Measurements from ENCODE around the gene ACVRL1.
"Not testable (repeated sequence)": the region's sequence is repeated elsewhere in the genome, so short reads cannot be mapped to it uniquely, and the experiment has no call there.

Gene ACVRL1

GRCh38 chr12:51869931-51870330 lies 37.4 kb upstream of the ACVRL1 start:
- Mint-ChIP-seq H3K36me3 (ENCODE audit: low read depth) (no peaks in the 10 kb centered on the region), H3K4me1 (peaks cover 17% of the 10 kb centered on the region), H3K27ac (no peak overlapping the region), H3K4me3 (no peak overlapping the region), H3K27me3 (peaks cover 46% of the 10 kb centered on the region), H3K9me3 (no peaks in the 10 kb centered on the region)
- DNase-seq (no peak), ATAC-seq (no peak)

DNA sequence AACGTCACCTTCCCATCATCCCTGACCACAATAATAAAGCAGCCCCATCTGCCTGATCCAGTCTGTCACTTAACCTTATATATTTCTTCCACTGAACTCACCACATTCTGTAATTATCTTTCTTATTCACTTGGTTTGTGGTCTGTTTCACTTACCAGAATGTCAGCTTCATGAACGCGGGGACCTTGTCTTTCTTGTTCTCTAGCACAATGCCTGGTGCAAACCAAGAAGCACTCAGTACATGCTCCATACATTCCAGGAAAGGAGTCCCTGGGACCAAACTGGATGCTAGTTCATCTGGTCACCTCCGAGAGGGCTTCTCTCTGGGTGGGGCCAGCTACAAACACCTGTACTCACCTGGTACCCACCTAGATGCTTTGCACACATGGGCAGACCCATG lies 36.8 kb upstream of the ACVRL1 start:
- Mint-ChIP-seq H3K4me1 (peaks cover 17% of the 10 kb centered on the region), H3K27ac (no peak overlapping the region), H3K4me3 (no peak overlapping the region), H3K9me3 (no peaks in the 10 kb centered on the region), H3K36me3 (ENCODE audit: low read depth) (no peaks in the 10 kb centered on the region), H3K27me3 (peaks cover 41% of the 10 kb centered on the region)
- no peak for DNase-seq
- peak; percentile 33 for ATAC-seq

- Mint-ChIP-seq H3K9me3 (no peaks in the 10 kb centered on the region), H3K27ac (no peak overlapping the region), H3K4me3 (no peak overlapping the region), H3K4me1 (peaks cover 17% of the 10 kb centered on the region), H3K36me3 (ENCODE audit: low read depth) (no peaks in the 10 kb centered on the region), H3K27me3 (peaks cover 37% of the 10 kb centered on the region)
- ATAC-seq (no peak), DNase-seq (no peak)
Observed at GRCh38 chr12:51871126-51871525, 36.2 kb upstream of the ACVRL1 start.

DNA sequence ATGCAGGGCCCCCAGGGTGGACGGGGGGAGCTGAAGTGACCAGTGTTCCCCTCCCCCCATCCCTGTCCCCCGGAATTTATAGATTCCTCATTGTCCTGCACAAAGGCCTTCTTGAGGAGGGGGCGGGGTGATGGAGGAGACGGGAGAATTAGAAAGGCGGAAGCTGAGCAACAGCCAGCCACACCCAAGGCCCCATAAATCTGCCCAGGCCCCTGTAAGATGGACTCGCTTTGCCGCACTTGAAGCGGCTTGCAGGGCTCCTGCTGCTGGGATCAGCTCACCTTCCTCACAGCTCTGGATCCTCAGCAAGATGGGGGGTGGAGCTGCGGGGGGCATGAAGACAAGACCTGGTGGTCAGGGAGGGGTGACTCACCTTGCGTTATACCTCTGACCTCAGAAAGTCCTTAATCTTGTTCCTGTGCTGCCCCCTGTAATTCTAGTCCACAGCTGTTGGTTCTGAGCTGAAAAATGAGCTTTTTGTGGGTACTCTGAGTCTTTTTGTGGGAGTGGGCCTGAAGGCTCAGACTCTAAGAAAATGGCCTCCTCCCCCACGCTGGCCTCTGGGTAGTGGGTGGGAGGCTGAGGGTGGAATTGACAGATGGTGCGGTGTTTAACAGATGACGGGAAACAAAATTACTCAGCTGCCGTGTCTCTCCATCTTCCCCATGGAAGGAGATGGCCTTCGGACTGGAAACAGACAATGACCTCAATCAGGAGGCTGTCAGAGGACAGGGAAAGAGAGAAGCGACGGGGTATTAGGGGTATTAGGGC lies 35.2 kb upstream of the ACVRL1 start:
- Mint-ChIP-seq H3K4me1 (peaks cover 17% of the 10 kb centered on the region), H3K9me3 (no peaks in the 10 kb centered on the region), H3K27ac (no peak overlapping the region), H3K36me3 (ENCODE audit: low read depth) (no peaks in the 10 kb centered on the region), H3K4me3 (no peak overlapping the region), H3K27me3 (peaks cover 34% of the 10 kb centered on the region)
- ATAC-seq (no peak), DNase-seq (no peak)

- Mint-ChIP-seq H3K27ac (no peak overlapping the region), H3K9me3 (no peaks in the 10 kb centered on the region), H3K36me3 (ENCODE audit: low read depth) (no peaks in the 10 kb centered on the region), H3K4me3 (no peak overlapping the region), H3K4me1 (peaks cover 17% of the 10 kb centered on the region), H3K27me3 (peaks cover 28% of the 10 kb centered on the region)
- DNase-seq: no peak
- no peak for ATAC-seq
Observed at GRCh38 chr12:51872689-51872981, 34.7 kb upstream of the ACVRL1 start.

DNA sequence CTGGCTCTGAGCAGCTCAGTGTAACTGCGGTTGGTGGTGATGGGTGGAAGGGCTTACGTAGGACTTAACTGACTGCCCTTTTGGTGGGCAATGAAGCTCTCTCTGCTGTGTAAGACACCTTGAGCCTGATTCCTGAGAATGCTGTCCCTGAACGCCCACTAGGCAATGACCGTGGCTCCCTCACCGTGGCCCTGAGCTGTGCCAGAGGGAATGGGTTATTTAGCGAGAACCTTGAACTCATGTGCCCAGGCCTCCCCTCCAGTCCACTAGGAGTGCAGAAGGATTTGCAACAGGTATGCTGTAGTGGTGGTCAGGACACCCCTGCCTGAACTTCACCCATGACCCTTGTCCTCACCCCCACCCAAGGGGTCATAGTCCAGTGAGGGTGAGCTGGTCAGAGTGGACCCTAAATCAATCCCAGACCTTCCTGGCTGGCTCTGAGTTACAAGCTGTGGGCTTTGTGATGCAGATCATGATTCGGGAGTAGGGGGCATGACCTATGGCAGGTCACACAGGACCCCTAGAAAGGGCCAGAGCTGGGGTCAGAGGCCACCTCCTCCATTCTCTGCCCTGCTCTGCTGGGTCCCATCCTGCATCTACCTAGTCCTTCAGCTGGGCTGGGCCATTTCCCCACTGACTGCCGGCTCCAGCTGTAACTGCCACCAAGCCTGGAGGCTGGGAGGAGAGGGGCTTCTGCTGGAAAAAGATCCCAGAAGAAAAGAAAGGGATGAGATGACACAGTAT lies 33.9 kb upstream of the ACVRL1 start:
- Mint-ChIP-seq H3K4me1 (peaks cover 13% of the 10 kb centered on the region), H3K27me3 (peaks cover 23% of the 10 kb centered on the region), H3K36me3 (ENCODE audit: low read depth) (no peaks in the 10 kb centered on the region), H3K9me3 (no peaks in the 10 kb centered on the region), H3K27ac (no peak overlapping the region), H3K4me3 (no peak overlapping the region)
- ATAC-seq (no peak), DNase-seq (no peak)

DNA sequence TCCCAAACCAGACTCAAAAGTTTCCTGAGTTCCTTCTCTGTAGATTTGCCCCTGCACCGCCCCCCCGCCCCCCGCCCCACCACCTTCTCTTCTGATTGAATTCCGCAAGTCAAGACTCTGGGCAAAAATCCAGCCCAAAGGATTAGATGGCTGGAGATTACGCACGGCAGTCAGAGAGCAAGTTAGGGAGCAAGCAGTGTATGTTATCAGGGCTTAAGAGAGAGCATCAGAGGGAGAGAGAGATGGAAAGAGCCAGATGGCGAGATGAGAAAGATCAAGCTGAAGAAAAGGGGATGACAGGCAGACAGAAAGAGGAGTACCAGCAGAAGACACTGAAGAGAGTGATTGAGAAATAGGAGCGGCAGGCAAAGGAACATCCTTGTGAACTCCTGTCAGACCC lies 33.3 kb upstream of the ACVRL1 start:
- Mint-ChIP-seq H3K4me1 (peaks cover 11% of the 10 kb centered on the region), H3K9me3 (no peaks in the 10 kb centered on the region), H3K27me3 (peaks cover 18% of the 10 kb centered on the region), H3K36me3 (ENCODE audit: low read depth) (no peaks in the 10 kb centered on the region), H3K27ac (no peak overlapping the region), H3K4me3 (no peak overlapping the region)
- no peak for ATAC-seq
- DNase-seq: no peak

GRCh38 chr12:51874486-51874885 lies 32.8 kb upstream of the ACVRL1 start:
- Mint-ChIP-seq H3K9me3 (no peaks in the 10 kb centered on the region), H3K4me3 (no peak overlapping the region), H3K27ac (no peak overlapping the region), H3K4me1 (peaks cover 11% of the 10 kb centered on the region), H3K27me3 (peaks cover 16% of the 10 kb centered on the region), H3K36me3 (ENCODE audit: low read depth) (no peaks in the 10 kb centered on the region)
- no peak for DNase-seq
- no peak for ATAC-seq

DNA sequence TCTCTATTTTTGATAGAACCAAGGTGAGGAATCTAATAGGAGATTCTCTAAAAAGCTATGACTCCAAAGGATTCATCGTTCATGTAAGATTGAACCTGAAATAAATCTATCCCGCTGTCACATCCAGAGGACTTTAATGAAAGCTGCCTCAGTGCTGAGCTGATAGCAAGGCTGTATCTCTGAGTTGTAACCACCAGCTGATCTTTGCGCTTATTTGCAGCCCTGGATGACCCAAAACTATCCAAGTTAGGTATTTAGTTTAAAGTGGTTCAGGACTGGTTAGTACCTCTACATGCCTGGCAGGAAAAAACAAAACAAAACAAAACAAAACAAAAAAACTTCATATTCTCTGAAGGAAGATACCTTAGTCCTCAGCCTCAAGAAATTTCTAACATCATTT lies 28.2 kb upstream of the ACVRL1 start:
- no peaks in the 10 kb centered on the region for H3K4me1 Mint-ChIP-seq
- H3K9me3 Mint-ChIP-seq: no peaks in the 10 kb centered on the region

GRCh38 chr12:51883295-51883694 lies 24.0 kb upstream of the ACVRL1 start:
- Mint-ChIP-seq H3K4me3 (no peak overlapping the region), H3K9me3 (peaks cover 8% of the 10 kb centered on the region), H3K27ac (no peak overlapping the region), H3K27me3 (no peaks in the 10 kb centered on the region), H3K4me1 (peaks cover 17% of the 10 kb centered on the region), H3K36me3 (ENCODE audit: low read depth) (no peaks in the 10 kb centered on the region)
- ATAC-seq (no peak), DNase-seq (no peak)

More for the DNA sequence above, 28.2 kb upstream of the ACVRL1 start:
- Mint-ChIP-seq H3K36me3 (ENCODE audit: low read depth) (no peaks in the 10 kb centered on the region), H3K27me3 (peaks cover under 1% of the 10 kb centered on the region), H3K27ac (no peak overlapping the region), H3K4me3 (no peak overlapping the region)
- no peak for DNase-seq
- no peak for ATAC-seq

- peaks cover 8% of the 10 kb centered on the region for H3K9me3 Mint-ChIP-seq
- no peak overlapping the region for H3K27ac Mint-ChIP-seq
- H3K27me3 Mint-ChIP-seq: no peaks in the 10 kb centered on the region
- ATAC-seq: no peak
- peaks cover 17% of the 10 kb centered on the region for H3K4me1 Mint-ChIP-seq
- DNase-seq: no peak
- no peaks in the 10 kb centered on the region for H3K36me3 Mint-ChIP-seq (ENCODE audit: low read depth)
- H3K4me3 Mint-ChIP-seq: no peak overlapping the region
Observed at GRCh38 chr12:51883998-51884675, 23.2 kb upstream of the ACVRL1 start.

- DNase-seq (no peak), ATAC-seq (no peak)
- H3K27me3 Mint-ChIP-seq: no peaks in the 10 kb centered on the region
- H3K27ac Mint-ChIP-seq: peak overlapping the region; percentile 67
- H3K4me1 Mint-ChIP-seq: peaks cover 17% of the 10 kb centered on the region
- H3K4me3 Mint-ChIP-seq: no peak overlapping the region
- peaks cover 8% of the 10 kb centered on the region for H3K9me3 Mint-ChIP-seq
- no peaks in the 10 kb centered on the region for H3K36me3 Mint-ChIP-seq (ENCODE audit: low read depth)
Observed at GRCh38 chr12:51884676-51885229, 22.6 kb upstream of the ACVRL1 start.

DNA sequence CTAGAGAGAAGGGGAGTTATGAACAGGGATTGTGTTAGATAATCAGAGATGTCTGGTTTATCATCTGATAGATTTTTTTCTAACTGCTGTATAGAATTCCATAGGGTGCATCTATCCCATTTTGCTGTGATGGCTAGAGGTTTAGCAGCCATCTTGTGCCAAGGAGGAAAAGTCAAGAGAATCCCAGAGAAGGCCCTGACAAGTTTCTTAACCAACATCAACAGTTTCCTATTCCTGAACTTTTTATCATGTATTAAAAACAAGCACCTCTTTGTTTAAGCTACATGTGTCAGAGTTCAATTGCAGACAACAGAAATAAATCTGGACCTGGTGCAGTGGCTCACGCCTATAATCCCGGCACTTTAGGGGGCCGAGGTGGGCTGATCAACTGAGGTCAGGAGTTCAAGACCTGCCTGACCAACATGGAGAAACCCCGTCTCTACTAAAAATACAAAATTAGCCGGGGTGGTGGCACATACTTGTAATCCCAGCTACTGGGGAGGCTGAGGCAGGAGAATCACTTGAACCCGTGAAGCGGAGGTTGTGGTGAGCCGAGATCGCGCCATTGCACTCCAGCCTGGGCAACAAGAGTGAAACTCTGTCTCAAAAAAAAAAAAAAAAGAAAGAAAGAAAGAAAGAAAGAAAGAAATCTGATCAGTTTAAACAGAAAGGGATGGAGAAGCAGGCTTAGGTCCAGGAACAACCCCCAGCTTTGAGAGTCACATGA lies 21.8 kb upstream of the ACVRL1 start:
- H3K4me1 Mint-ChIP-seq: peaks cover 17% of the 10 kb centered on the region
- not testable (repeated sequence) for H3K4me3 Mint-ChIP-seq; H3K9me3 Mint-ChIP-seq; H3K27me3 Mint-ChIP-seq; DNase-seq; ATAC-seq; H3K36me3 Mint-ChIP-seq (ENCODE audit: low read depth)
- peak overlapping the region; percentile 70 for H3K27ac Mint-ChIP-seq

- DNase-seq: peak; percentile 43
- Mint-ChIP-seq H3K27me3 (no peaks in the 10 kb centered on the region), H3K27ac (peak overlapping the region; percentile 70), H3K9me3 (peaks cover 8% of the 10 kb centered on the region), H3K4me3 (no peak overlapping the region), H3K4me1 (peaks cover 17% of the 10 kb centered on the region), H3K36me3 (ENCODE audit: low read depth) (no peaks in the 10 kb centered on the region)
- peak; percentile 88 for ATAC-seq
Observed at GRCh38 chr12:51886021-51886710, 21.1 kb upstream of the ACVRL1 start.

Measured in activated naive CD8-positive, alpha-beta T cell treated with anti-CD3 and anti-CD28 coated beads, Interleukin-2, amount 50 U/mL, for 24 hours (primary cell).